GM23248 (cell line): ENCODE measurements around the gene TMEM165.

Source experiments
- EZH2 ChIP-seq: fragments of 200-600 bp; sonication (generic); IDR thresholded peaks from 2 replicates; pipeline ENCODE4 v1.6.1; 2018; ENCODE audit warnings: antibody characterized with exemption, mild to moderate bottlenecking; ENCODE audit not compliant: insufficient read depth, poor library complexity, severe bottlenecking
- EZH2phosphoT487 ChIP-seq: fragments of 200-600 bp; sonication (generic); IDR thresholded peaks from 2 replicates; pipeline ENCODE4 v1.6.1; 2018; ENCODE audit warnings: antibody characterized with exemption, moderate library complexity, mild to moderate bottlenecking, low read depth; ENCODE audit not compliant: insufficient read depth

DNA sequence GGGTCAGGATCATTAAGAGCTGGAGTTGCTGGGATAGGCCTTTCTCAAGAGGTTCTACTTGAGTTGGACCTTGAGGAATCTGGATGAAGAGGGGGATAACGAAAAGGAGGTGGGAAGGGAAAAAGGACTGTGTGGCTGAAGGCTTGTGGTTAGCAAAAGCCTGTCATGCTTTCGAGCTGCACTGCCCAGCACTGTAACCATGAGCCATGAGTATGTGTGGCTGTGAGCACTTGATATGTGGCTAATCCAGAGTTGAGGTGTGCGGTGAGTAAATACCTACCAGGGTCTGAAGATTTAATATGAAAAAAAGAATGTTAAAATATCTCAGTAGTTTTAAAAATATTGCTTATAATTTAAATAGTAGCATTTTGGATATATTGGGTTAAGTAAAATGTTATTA lies 11.4 kb downstream of the TMEM165 start:
- TF ChIP-seq EZH2, result no peak
- TF ChIP-seq EZH2phosphoT487, result no peak
